ENCODE measurements around the gene EMX1.

- TF ChIP-seq CTCF (IDR thresholded peaks at IDR 0.05) (no peak), POLR2A (IDR thresholded peaks at IDR 0.05) (no peak)
Measured at GRCh38 chr2:72915907-72916742, 1.2 kb upstream of the EMX1 start.

Data from ovary (tissue), 3 donors.